Fibroblast of skin of right biceps (primary cell): Measurements from ENCODE around the gene LYRM4.
A peak's percentile ranks its signal among the peaks of the same experiment; 100 is the strongest.

Experiments
- DNase-seq: peaks from one replicate; pipeline ENCODE4 v3.0.0-alpha.2; 2013

Gene LYRM4

DNA sequence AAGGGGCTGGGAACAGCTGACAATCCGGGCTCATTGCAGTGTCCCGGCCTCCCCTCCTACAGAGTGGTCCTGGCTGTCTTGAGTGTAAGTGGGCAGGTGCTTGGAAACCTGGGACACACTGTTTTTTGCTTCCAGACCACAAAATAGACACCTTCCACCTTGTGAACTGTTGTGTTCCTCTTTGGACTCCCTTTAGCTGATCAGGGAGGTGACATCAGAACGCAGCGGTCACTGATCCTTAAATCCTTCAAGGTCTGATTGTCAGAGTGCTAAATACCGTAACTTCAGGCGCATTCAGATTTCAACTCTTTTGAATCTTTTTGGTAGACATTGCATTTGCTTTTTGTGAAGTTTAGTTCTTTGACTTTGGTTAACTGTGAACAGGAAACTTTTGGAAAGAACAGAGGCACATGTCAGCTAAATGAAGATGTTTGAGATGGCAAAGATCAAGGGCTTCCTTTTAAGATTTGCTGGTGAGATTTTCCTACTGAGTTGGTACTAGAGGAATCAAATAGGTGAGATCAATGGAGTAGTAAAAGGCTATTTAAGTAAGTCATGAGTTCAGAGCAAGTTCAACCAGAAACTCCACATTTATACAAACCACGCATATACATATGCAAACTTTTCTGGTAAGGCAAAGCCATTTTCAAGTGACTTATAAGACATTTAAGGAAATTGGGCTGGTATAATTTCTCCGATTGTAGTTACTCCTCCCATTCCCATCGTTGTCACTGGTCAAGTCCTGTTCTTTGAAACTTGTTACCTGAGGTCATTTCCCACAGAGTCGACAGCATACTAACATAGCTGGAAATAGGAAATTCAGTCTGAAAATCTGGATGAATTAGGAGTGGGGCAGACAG, 169.3 kb downstream of the LYRM4 start:
- no peak for DNase-seq

DNA sequence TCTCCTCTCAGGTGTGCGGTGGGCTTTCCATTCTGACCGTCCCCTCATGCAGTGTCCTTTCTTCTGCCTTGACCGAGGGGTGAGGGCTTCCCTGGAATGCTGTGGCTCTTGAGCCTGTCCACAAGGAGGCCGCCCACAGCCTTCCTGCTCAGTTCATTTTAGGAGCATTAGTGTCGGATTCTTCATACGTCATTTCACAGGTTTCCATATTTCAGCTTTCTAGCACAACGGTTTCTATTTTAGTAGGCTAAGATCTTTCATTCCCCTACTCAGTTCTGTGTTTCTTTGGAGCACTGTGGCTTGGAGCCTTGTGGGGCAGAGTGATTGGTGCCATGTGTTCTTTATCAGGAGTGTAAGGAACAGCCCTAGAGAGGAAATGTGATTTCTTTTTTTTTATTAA, 170.1 kb downstream of the LYRM4 start:
- DNase-seq: no peak

DNA sequence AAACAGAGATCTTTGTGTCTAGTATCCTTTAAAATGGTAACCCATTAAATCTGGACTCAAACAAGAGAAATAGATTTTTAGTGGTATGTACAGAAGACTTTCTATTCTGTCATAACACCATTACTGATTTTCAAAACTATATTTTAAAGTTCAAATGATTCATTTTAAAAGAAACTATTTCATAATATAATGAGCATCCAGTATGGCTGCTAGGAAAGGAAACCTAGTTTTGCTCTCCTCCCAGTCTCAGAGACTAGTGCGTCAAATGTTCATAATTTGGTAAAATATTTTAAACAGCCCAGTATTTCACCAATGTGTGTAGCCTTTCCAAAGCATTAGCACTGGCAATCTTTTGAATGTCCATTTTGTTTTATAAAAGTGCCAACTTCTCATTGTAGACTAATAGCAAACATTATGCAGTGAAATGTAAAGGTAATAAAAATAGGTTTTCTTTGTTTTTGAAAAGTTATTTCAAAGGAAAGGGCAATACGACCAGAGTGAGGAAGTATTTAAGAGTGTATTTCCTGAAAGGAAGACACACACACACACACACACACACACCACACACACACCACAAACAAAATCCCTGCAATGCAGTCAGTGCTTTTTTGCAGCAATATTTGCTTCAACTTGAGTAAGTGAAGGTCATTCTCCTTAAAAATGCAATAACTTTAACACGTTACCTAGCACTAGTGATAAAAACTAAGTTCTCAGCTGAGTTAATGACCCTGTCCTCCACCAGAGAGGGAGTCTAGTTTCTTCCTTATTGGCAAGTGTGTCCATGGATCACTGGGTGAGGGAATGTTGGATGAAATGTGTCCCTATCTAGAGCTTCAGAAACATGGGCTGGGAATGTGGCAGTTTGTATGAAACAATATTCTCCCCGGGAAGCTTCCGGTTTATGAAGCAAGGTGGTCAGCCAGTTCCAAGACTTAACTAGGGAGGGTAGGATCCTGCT, 171.0 kb downstream of the LYRM4 start:
- no peak for DNase-seq

DNA sequence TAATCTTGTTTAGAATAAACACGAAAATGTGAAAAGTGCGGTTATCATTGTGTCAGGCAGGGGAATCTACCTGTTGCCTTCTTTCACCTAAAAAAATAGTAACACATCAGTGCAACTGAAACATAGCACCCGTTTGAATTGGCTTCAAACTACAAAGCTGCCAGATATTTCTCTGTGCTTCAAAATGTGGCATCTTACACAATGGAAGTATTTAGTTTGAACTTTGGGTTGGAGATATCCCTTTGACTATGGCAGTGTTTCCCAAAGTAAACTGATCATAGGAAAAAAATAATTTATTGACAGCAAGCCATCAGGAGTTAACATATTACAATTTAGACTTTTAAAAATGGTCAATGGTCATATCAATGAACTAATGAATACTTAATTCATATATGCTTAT, 172.0 kb downstream of the LYRM4 start:
- DNase-seq: no peak

DNA sequence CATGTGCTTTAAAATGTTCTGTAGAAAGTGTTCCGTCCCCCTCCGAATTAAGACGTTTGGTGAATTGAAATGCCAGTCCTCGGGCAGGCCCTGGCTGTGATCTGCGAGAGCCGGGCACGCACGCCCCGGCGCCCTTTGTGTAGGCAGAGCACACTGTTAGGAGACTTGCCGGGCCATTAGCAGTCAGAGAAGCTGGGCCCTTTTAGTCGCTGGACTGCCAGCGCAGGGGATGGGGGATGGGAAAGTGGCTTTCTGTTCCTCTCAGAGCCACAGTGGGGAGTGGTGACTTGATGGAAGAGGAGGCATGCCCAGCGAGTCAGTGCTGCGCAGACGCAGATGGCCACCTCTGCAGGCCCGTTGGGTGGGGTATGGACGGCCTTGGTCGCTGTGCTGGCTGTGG, 173.4 kb downstream of the LYRM4 start:
- DNase-seq: no peak

DNA sequence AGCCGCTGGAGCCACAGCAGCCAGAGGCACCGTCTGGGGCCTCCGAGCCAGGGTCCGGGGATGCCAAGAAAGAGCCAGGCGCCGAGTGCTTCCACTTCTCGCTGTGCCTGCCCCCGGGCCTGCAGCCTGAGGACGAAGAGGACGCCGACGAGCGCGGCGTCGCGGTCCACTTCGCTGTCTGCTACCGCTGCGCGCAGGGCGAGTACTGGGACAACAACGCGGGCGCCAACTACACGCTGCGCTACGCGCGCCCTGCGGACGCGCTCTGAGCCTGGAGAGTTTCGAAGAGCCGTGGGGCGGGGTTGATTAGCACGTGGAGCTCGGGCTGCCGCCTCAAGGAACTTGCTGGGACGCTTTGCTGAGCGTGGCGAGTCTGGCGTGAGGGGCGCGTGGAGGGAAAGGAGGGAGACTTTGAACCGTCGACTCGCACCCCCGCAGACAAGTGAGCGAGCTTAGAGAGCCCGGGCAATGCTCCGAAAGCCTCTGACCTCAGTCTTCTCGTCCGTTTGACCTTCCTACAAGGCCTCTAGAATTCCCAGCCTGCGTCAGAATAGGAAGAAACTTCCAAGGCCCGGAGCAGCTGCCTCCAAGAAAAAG, 174.4 kb downstream of the LYRM4 start:
- DNase-seq: no peak

DNA sequence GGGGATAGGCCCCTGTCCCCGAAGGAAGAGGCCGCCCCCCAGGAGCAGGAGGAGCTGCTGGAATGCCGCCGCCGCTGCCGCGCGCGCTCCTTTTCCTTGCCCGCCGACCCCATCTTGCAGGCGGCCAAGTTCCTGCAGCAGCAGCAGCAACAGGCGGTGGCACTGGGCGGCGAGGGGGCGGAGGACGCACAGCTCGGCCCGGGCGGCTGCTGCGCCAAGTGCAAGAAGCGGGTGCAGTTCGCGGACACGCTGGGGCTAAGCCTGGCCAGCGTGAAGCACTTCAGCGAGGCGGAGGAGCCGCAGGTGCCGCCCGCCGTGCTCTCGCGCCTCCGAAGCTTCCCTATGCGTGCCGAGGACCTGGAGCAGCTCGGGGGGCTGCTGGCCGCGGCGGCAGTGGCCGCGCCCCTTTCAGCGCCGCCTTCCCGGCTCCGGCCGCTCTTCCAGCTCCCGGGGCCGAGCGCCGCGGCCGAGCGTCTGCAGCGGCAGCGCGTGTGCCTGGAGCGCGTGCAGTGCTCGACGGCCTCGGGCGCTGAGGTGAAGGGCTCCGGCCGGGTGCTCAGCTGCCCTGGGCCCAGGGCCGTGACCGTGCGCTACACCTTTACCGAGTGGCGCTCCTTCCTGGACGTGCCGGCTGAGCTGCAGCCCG, 175.0 kb downstream of the LYRM4 start:
- peak; percentile 35 for DNase-seq

DNA sequence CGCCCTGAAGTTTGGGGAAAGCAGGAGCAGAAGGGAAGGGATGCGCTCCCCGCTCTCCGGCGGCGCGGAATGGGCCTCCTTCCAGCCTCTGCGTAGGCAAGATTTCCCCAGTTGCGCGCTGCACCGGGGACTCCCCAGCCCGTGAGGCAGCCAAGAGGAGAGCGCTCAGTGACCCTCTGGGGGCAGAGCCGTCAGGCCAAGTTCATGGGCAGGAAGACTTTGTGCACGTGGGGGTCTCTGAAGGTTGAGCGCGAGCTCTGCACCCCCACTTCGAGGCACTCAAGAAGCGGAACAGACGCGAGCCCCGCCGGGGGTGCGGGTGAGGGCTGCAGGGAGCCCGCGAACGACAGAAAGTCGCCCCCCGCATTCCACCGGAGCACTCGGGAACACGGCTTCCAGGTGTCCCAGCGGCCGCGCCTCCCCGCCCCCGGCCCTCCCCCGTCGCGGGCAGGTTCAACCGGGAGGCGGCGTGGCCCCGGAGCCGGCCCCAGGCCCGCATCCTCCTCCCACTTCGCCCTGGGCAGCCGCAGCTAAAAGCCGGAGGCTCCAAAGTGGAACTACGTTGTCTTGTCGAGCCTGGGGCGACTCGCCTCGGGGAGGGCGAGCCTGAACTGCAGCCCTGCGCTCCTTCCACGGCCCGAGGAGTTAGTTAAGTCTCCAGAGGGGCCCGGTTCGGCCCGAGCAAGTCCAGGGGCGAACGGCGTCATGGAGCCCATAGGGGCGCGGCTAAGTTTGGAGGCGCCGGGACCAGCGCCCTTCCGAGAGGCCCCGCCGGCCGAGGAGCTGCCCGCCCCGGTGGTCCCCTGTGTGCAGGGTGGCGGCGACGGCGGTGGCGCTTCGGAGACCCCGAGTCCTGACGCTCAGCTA, 175.7 kb downstream of the LYRM4 start, which contains the start of gene PPP1R3G:
Gene PPP1R3G, plus strand, starts transcription at position 561 of the 867 bp plus-strand sequence. Its CDS starts 145 bp downstream, at position 706.
- DNase-seq: peak; percentile 59

DNA sequence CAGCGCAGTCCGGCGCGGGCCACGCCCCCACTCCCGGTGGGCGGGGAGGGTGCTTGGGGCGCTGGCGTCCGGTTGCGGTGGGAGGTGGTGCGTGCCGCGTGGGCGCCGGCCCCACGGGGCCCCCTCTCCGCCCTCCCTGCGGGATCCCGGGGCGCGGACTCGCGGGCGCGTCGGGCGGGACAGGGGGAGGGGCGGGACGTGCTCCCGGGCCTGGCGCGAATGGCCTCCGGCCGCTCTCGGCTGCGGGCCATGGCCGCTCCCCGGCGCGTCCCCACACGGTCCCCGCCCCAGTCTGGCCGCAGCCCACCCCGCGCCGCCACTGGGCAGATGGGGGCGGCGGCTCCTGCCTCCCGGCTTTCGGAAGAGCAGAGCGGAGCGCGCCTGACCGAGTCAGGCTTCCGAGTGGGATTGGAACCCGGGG, 176.4 kb downstream of the LYRM4 start:
- DNase-seq: no peak

DNA sequence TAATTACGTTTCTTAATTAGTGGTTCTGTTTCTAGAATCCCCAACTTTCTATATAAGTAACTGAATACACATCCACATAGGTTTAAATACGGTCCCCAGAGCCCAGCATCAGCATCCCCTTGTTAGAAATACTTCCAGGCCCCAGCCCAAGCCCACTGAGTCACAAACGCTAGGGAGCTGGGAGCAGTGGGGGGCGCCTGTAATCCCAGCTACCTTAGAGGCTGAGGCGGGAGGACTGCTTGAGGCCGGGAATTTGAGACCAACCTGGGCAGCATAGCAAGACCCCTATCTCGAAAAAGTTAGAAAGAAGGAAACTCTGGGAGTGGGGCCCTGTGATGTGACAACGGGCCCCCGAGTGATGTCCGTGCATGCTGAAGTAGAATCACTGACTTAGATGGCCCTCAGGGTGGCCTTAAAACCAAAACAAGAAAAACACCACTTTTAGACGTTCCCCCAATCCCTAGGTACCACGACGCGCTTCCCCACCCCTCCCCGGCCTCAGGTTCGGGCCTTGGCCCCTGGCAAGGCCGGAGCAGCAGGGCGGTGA, 176.9 kb downstream of the LYRM4 start:
- no peak for DNase-seq

DNA sequence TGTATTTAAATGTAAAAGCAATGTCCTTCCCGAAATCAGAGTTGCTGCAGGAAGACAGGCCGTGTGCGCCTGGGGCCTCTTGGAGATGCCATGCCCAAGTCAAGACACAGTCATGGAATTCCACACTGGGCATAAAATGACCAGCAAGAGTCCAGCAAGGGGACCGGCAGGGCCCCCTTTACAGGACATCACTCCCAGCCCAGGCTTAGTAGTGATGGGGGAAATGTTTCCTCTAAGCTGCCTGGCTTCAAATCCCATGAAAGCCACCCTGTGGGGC, 177.5 kb downstream of the LYRM4 start:
- DNase-seq: no peak

DNA sequence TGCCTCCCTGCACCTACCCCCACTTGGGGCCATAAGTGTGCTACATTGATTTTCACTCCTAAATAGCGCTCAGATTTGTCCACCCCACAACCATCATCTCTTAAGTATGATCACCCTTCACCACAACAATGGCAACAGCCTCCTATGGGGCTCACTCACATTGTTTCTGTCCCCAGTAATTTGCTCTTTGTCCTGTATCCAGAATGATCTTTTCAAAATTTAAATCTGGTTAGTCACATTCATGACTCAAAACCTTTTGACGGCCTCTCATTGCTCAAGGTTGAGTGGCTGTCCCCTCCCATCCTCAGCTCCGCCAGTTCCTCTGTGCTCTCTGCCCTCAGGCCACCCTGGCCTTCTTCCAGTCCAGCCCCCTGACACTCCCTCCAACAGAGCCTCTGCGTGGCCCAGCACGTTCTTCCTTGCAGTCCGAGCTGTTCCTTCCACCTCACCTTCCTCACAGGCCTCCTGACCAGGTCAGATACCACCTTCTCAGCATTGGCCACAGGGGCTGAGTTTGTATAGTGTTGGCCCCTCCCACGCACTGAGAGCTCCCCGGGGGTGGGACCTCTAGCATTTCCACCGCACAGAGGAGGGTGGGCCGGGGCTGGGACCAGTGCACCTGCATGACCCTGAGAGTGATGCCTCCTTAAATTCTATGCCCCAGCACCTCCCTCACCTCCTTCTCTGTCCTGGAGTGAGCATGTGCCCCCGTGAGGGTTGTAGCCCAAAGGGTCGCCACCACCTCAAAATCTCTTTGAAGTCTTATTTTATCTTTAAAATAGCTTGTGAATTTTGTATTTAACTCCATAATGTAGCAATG, 178.1 kb downstream of the LYRM4 start:
- DNase-seq: peak; percentile 88

DNA sequence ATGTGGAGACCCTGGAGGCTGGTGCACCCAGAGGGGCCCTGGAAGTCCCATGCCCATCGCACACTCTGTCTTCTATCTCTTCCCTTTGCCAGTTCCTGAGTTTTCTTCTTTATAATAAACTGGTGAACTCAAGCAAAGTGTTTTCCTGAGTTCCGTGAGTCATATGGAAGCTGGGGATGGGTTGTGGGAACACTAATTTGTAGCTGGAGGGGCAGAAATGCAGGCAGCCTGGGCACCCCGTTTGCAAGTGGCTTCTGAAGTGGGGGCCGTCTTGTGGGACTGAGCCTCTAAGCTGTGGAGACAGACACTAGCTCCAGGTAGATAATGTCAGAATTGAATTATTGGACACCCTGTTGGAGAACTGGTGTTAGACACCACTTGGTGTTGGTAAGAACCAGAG, 178.8 kb downstream of the LYRM4 start:
- DNase-seq: peak; percentile 36

DNA sequence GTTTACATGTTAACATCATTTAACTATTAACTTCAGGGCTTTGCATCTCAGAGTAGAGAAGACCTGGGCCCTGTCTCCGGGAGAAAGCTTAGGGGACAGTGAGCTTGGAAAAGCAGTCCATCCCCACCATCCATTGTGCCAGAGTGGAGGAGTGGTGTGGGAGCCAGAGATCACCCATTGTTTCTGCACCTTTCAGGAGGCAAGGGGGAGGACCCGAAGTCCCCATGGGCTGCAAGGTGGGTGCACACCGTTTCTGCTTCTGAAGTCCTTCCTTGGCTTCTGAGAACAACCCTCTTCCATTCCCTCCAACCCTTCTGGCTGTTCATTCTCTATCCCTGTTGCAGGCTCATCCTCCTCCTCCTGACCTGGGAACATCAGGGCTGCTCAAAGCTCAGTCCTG, 179.6 kb downstream of the LYRM4 start:
- no peak for DNase-seq

DNA sequence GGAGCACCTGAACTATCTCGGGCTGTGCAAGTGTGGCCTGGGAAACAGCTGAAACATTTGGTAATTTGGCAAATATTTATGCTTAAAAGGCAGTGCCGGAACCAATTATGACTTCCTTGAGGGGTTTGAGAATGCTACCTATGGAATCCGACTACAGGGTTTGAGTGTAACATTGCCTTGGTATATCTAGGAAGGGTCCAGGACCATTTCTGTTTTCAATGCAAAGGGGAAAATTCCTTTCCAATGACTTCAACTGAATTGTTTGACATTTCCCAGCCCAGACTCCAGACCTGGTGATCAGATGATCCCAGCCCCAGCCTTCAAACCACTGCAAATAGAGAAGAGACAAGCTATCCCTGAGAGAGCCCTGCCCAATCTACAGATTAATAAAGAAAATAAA, 180.2 kb downstream of the LYRM4 start:
- DNase-seq: no peak

DNA sequence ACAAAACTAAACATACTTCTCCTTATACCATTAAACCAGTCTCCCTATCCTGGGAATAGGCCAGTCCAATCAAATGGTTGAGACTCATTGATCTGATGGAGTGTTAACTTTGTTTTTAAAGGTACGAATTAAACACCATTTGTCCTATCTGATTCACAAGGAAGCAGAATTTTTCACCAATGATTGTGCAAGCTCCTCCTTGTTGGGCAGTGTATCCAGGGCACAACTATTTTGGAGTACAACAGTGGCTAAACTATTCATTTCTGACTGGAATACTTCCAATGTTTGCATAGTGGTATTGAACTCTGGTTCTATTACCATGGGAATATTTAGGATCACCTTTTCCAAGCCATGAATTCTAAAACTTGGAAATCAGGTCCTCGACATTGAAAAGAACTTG, 181.1 kb downstream of the LYRM4 start:
- no peak for DNase-seq

DNA sequence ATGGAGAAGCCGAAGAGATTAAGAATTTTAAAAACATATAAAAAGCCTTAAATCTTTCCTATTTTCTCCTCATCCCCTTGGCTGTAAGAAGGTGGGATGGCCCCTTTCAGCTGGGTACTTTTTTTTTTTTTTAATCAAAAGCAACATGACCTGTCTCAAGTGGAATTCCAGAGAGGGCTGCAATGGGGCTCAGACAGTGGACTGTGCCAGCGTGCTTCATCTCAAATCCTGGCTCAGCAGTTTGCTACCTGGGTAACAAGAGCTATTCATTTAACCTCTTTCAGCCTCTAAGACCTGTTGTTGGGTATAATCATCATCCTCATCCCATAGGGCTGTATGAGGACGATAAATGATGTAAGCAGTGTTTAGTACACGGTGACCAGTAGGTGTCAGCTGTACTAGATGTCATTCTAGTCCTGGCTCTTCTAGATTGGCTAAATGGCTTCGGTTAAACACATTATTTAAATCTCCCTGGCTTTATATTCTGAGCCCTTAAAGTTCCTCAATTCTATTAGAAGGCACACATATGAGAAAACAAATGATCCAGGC, 182.6 kb downstream of the LYRM4 start:
- DNase-seq: no peak

DNA sequence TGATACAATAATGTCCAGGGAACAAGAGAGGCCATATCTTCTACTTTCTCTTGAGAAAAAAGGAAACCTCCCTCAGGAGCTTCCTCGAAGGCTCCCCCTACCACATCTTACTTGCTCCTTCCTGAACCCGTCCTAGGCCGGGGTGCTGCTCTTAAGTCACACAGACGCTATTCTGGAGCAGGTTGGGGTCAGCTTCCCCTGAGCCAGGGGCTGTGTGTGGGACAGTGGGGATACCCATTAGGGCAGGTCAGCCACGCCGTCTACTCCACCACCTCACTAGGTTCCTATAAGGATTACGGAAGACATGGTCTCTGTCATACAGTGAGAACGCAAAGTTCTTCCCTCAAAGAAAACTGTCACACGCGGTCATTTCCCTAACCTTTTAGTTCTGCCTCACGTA, 183.8 kb downstream of the LYRM4 start:
- DNase-seq: no peak

DNA sequence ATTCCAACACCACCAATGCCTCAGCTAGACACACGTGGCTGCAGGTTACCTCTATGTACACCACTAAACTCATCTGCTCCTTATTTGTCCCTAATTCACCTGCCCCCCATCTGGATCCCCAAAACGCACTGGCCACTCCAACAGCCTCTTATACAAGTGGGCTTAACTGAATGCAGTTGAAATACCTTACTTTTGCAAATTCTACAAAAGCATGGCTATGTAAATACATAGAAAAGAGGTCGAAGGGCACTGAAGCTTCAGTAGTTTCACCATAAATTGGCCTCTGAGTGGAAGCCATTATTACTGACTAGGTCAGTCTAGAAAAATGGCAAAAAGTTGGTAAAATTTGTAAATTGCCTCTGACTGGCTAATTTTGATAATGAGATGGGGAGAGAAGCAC, 186.8 kb downstream of the LYRM4 start:
- no peak for DNase-seq

DNA sequence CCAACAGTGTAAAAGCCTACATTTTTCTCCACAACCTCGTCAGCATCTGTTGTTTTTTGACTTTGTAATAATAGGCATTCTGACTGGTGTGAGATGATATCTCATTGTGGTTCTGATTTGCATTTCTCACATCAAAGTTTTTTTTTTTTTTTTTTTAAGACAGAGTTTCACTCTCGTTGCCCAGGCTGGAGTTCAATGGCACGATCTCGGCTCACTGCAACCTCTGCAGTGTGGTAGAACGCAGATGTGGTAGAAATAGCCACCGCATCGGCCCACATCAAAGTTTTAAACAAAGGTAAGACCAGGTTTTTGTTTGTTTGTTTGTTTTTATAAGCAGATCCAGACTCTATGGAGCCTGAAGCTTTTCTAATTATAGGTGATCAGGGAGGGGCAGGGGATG, 188.3 kb downstream of the LYRM4 start:
- no peak for DNase-seq

DNA sequence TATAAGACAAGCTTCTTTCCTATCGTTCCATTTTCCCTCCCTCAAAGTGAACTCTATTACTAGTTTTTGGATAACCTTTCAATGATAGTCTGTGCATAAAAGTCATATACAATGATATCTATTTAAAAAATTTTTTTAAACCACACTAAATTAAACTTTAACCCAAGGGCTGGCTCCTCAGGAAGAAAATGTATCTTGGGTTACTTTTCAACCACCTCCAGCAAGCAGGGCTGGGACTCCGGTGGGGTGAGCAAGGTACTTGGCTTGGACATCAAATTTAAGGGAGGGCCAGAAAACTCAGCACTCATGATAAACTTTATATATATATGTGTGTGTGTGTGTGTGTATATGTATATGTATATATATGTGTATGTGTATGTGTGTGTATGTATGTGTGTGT, 189.5 kb downstream of the LYRM4 start:
- DNase-seq: no peak
